Tibial artery (tissue), 4 donors: ENCODE results near the gene LYPD3.

Experiments used
- DNase-seq, 2 donors: peaks; one replicate each; pipeline ENCODE4 v3.0.0-alpha.2; 2019
- H3K27ac ChIP-seq, 2 donors: fragments of 200-600 bp; sonication (generic) in 1 of 2; 1 replicate in 1 of 2; 2 replicates in 1 of 2; pipeline ENCODE4 v1.5.1; 2018 to 2019; ENCODE audit warnings: mild to moderate bottlenecking in 1 of 2
- H3K27me3 ChIP-seq, 2 donors: fragments of 200-600 bp; sonication (generic) in 1 of 2; one replicate each; pipeline versions ENCODE4 v1.5.1 to v1.6.0; 2016 to 2019
- H3K36me3 ChIP-seq, 3 donors: fragments of 200-600 bp; sonication (generic) in 2 of 3; one replicate each; pipeline ENCODE4 v1.5.1; 2016 to 2019; ENCODE audit warnings: mild to moderate bottlenecking in 2 of 3
- H3K4me1 ChIP-seq, 4 donors: fragments of 200-600 bp; sonication (generic) in 2 of 4; 1 replicate in 3 of 4; 2 replicates in 1 of 4; pipeline ENCODE4 v1.5.1; 2016 to 2019
- H3K4me3 ChIP-seq, 2 donors: fragments of 200-600 bp; sonication (generic) in 1 of 2; 1 replicate in 1 of 2; 2 replicates in 1 of 2; pipeline ENCODE4 v1.5.1; 2018 to 2019; ENCODE audit warnings: mild to moderate bottlenecking in 2 of 2
- H3K9me3 ChIP-seq, 3 donors: fragments of 200-600 bp; sonication (generic) in 1 of 3; one replicate each; pipeline ENCODE4 v1.5.1; 2016 to 2019
- CTCF ChIP-seq, 2 experiments: fragments of 200-600 bp in 1 of 2; fragments of 450-650 bp in 1 of 2; IDR thresholded peaks; one replicate each; pipeline ENCODE4 v1.5.1; 2017 to 2019; ENCODE audit warnings: antibody characterized with exemption in 2 of 2, mild to moderate bottlenecking in 1 of 2, moderate library complexity in 1 of 2
- intact Hi-C: fragments of 100-400 bp; cut with DNase I; formaldehyde crosslinking; loops from one replicate; pipeline ENCODE4 v1.15.0; 2023; ENCODE audit warnings: low total_unique reads

The LYPD3 gene

GRCh38 chr19:43462383-43462782, 3.0 kb downstream of the LYPD3 start:
- no peak for TF ChIP-seq CTCF (IDR thresholded peaks at IDR 0.05)
- DNase-seq: no peak
- intact Hi-C loops: loop anchor here (5.0 kb wide), 1 partner anchor 40 kb away; the partner anchor contains the start of gene PHLDB3

GRCh38 chr19:43461303-43461702, 4.1 kb downstream of the LYPD3 start:
- H3K27me3 ChIP-seq: peaks cover 0 to 8% of the 10 kb centered on the region in 2 donors
- no peaks in the 10 kb centered on the region for H3K9me3 ChIP-seq
- DNase-seq: no peak
- H3K27ac ChIP-seq: no peak overlapping the region
- TF ChIP-seq CTCF (IDR thresholded peaks at IDR 0.05): no peak
- intact Hi-C loops: loop anchor here (5.0 kb wide), 1 partner anchor 41 kb away; the partner anchor contains the start of gene PHLDB3
- H3K4me1 ChIP-seq: peaks cover 0 to 22% (median 11%) of the 10 kb centered on the region in 4 donors
- no peak overlapping the region for H3K4me3 ChIP-seq
- peaks cover 0 to 6% (median 0%) of the 10 kb centered on the region in 3 donors for H3K36me3 ChIP-seq

More at GRCh38 chr19:43462383-43462782, 3.0 kb downstream of the LYPD3 start:
- Histone ChIP-seq H3K36me3 (peaks cover 0 to 6% (median 0%) of the 10 kb centered on the region in 3 donors), H3K4me1 (peaks cover 0 to 22% (median 11%) of the 10 kb centered on the region in 4 donors), H3K27ac (no peak overlapping the region), H3K9me3 (no peaks in the 10 kb centered on the region), H3K4me3 (peak overlapping the region in 1 of 2 donors; percentile 71), H3K27me3 (peaks cover 0 to 9% of the 10 kb centered on the region in 2 donors)

- DNase-seq: no peak
- H3K27ac ChIP-seq: no peak overlapping the region
- H3K9me3 ChIP-seq: no peaks in the 10 kb centered on the region
- H3K4me3 ChIP-seq: no peak overlapping the region
- peaks cover 0 to 6% (median 0%) of the 10 kb centered on the region in 3 donors for H3K36me3 ChIP-seq
- TF ChIP-seq CTCF (IDR thresholded peaks at IDR 0.05): no peak
- peaks cover 0 to under 1% of the 10 kb centered on the region in 2 donors for H3K27me3 ChIP-seq
- peaks cover 0 to 18% (median 8%) of the 10 kb centered on the region in 4 donors for H3K4me1 ChIP-seq
- intact Hi-C loops: loop anchor here (5.0 kb wide), 1 partner anchor 42 kb away; the partner anchor contains the start of gene PHLDB3
These were observed 4.9 kb downstream of the LYPD3 start for GRCh38 chr19:43460362-43461016.

- peaks cover 0 to 6% (median 0%) of the 10 kb centered on the region in 3 donors for H3K36me3 ChIP-seq
- H3K4me3 ChIP-seq: no peak overlapping the region
- intact Hi-C loops: no loop called here
- no peak overlapping the region for H3K27ac ChIP-seq
- H3K4me1 ChIP-seq: peaks cover 0 to 3% (median 0%) of the 10 kb centered on the region in 4 donors
- no peaks in the 10 kb centered on the region for H3K27me3 ChIP-seq
- no peak for DNase-seq
- no peak for TF ChIP-seq CTCF (IDR thresholded peaks at IDR 0.05)
- H3K9me3 ChIP-seq: no peaks in the 10 kb centered on the region
These were observed 7.6 kb downstream of the LYPD3 start for GRCh38 chr19:43457809-43458208.

GRCh38 chr19:43455321-43456113, 9.9 kb downstream of the LYPD3 start:
- no peak for TF ChIP-seq CTCF (IDR thresholded peaks at IDR 0.05)
- no peak for DNase-seq
- Histone ChIP-seq H3K27me3 (no peaks in the 10 kb centered on the region), H3K36me3 (no peaks in the 10 kb centered on the region), H3K4me1 (no peaks in the 10 kb centered on the region), H3K9me3 (no peaks in the 10 kb centered on the region), H3K4me3 (no peak overlapping the region), H3K27ac (no peak overlapping the region)
- intact Hi-C loops: no loop called here
